Stimulated activated CD4-positive, alpha-beta T cell treated with anti-CD3 and anti-CD28 coated beads, Interleukin-4, amount 100 ng/mL, for 48 hours (primary cell): Measurements from ENCODE around the gene CNMD.
"Not testable (repeated sequence)": the region's sequence is repeated elsewhere in the genome, so short reads cannot be mapped to it uniquely, and the experiment has no call there.

ENCODE experiments used
- DNase-seq, 2 donors: peaks; one replicate each; pipeline ENCODE4 v3.0.0-alpha.2; 2020; ENCODE audit warnings: low read depth in 2 of 2

The CNMD gene

DNA sequence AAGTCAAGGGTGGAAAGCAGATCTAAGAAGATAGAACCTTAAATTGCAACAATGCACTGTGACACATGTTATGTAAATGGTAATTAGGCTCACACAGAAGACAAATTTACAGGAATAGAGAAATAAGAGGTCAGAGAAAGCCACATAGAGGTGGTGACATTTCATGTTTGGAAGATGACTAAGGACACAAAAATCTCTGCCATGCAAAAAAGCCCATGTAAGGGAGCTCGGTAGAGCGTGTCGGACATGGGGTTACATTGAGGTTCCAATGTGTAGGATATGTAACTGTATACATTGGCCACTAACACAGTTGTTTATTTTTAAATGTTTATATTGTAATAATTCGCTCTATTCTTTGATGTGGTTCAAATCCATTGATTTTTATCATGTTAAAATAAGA, 53.2 kb downstream of the CNMD start:
- no peak for DNase-seq

DNA sequence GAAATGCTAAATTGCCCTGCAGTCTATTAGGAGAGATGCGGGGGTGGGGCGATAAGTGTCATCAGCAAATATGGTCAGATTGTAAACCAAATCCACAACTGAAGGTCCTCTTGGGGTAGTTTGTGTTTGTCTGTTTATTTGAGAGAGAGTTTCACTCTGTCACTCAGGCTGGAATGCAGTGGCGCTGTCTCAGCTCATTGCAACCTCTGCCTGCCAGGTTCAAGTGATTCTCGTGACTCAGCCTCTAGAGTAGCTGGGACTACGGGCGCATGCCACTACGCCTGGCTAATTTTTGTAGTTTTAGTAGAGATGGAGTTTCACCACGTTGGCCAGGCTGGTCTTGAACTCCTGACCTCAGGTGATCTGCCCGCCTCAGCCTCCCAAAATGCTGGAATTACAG, 53.8 kb downstream of the CNMD start:
- DNase-seq = not testable (repeated sequence)

DNA sequence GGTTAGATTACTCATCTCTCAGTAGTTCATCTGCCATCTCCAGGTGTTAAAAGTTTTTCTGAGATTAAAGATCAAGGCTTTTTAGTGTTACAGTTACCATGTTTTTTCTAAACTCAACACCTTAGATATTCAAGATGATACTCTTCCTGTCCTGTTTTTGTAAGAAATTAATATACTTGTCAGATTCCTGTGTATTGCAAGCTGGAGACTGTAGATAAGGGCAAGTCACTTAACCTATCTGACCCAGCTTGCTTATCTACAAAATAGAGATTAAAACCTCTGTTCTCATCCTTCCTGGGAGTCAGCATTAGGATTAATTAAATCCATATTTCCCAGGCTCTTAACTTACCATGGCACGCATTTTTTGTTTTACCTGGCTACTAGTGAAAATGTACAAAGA, 61.8 kb downstream of the CNMD start:
- no peak for DNase-seq

DNA sequence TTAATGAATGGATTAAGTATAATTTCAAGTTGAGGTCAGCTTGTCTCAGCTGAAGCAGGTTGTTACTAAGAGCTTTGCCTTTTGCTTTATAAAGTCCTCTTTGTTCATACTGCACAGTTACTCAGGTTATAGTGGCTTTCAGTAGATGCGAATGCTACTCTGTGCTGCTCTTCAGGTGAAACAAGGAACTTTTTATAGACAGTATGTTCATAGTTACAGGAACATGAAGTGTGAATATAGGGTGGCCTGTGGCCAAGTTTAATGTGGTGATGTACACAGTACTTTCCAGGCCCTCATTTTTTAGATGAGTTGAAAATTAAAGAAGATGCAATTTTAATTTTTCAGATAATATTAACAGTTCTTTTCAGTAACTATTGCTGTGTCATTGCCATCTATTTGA, 66.2 kb downstream of the CNMD start:
- no peak for DNase-seq

DNA sequence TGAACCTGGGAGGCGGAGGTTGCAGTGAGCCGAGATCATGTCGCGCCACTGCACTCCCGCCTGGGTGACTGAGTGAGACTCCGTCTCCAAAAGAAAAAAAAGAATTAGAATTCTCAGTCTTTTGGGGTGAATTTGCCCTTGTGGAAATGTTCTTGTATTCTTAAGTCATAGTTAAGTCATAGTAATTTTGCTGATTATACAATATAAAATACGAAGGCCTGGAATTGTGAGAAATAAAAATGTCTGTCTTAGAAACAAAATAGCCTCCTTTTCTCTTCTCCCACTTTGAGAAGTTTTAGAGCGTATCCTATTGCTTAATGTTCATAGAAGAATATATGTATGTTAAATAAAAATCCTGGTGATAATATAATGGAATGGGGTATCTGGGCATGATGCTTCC, 68.9 kb downstream of the CNMD start:
- no peak for DNase-seq

DNA sequence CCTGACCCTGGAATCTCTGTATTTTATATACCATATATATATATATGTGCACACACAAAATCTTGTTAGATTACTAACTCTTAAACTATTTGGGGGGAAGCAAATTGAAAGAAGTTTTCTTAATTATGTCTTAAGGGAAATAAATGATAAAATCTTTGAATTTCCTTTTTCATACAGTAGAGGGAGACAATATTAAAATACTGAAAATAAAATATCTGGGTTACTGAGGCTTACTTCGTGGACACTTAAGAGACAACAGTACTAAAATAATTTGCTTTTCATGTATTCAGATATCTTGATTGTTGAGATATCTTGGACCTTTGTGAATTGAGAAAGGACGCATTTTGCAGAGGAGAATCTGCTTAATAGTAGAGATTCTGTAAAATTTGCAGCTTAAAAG, 69.9 kb downstream of the CNMD start:
- DNase-seq = no peak

DNA sequence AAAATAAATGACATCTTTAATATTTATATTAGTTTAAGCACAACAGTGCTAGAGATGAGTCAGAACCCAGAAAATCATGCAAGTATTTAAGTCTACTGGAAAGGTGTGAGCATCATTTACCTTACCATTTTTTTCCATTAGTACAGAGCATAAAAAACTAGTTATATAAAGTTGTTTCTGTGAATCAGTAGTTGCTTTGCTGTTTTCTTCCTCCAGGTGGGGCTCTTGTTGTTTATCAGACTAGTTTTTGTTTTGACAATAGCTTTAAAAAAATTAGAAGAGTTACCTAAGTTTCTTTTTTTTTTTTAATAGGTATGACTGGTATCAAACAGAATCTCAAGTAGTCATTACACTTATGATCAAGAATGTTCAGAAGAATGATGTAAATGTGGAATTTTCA, 74.3 kb downstream of the CNMD start:
- DNase-seq = no peak

DNA sequence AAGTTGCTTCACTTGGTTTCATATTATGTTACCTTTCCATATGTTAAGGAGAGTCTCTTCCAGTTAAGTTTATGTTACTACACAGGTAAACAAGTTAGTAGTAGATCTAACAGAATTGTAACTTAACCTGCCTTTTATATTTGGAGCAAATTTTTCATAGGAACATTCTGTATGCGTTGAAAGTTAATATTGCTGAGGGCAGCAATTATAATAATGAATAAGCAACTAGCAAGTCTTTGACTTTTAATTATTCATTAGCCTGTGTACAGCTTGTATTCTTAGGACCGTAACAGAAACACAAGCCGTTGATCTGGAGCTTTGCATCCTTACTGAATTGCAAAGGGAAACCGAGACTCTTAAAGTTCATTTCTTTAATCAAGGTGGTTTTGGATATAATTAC, 75.3 kb downstream of the CNMD start:
- no peak for DNase-seq

DNA sequence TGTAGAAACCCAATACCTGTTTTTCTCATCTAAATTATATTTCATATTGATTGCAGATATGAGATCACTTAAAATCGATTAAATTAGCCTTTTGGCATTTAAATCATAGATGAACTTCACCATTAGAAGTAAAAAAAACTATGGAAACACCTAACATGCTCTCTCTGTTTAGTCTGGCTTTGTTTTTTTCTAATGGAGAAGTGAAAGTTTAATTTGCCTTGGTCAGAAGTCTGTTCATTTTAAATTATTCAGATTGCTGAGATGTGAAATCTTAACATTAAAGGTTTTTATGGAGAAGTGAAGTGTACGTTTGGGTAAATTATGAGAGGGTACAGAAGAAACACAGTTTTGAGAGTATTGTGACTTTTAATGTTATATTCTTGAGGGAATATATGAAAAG, 80.3 kb downstream of the CNMD start:
- no peak for DNase-seq
